Keratinocyte (primary cell): ENCODE measurements around the gene GRAMD4. TPM values are rescaled to one million over a fixed set of nuclear protein-coding genes. Genes with fewer than 3 reads are reported as not detected.
A peak's percentile ranks its signal among the peaks of the same experiment; 100 is the strongest.

Experiments used
- DNase-seq: peaks from one replicate; pipeline ENCODE4 v3.0.0-alpha.2; 2011; ENCODE audit warnings: low read depth, missing footprints, low spot score
- FAIRE-seq: peaks from 2 replicates; lab custom pipeline; 2011; peaks lifted over from hg19 to GRCh38; lab: Jason Lieb, UNC
- H2AFZ ChIP-seq: 2 replicates; pipeline ENCODE4 v1.6.0; 2012; ENCODE audit warnings: low read length, control low read depth, inconsistent platforms; ENCODE audit not compliant: control insufficient read depth
- H3K27ac ChIP-seq: 2 replicates; pipeline ENCODE4 v1.5.1; 2011; ENCODE audit warnings: low read length; ENCODE audit not compliant: control insufficient read depth, insufficient read depth
- H3K27me3 ChIP-seq: 3 replicates; pipeline ENCODE4 v1.6.0; 2011; ENCODE audit warnings: low read length; ENCODE audit not compliant: control insufficient read depth, insufficient read depth; ENCODE audit errors: extremely low read depth
- H3K36me3 ChIP-seq, 2 experiments: 2 replicates in 1 of 2; 3 replicates in 1 of 2; pipeline ENCODE4 v1.5.1; 2011; ENCODE audit warnings: low read length in 2 of 2, mild to moderate bottlenecking in 1 of 2; ENCODE audit not compliant: control insufficient read depth in 2 of 2, insufficient read depth in 2 of 2; ENCODE audit errors: extremely low read depth in 1 of 2
- H3K4me1 ChIP-seq: 3 replicates; pipeline ENCODE4 v1.5.1; 2011; ENCODE audit warnings: low read length; ENCODE audit not compliant: control insufficient read depth, insufficient read depth; ENCODE audit errors: extremely low read depth
- H3K4me2 ChIP-seq: 3 replicates; pipeline ENCODE4 v1.6.0; 2011; ENCODE audit warnings: low read depth, low read length; ENCODE audit not compliant: control insufficient read depth, insufficient read depth; ENCODE audit errors: extremely low read depth
- H3K4me3 ChIP-seq, 3 experiments: fragments of 200-600 bp in 1 of 3; sonication (generic) in 1 of 3; 2 replicates in 2 of 3; 3 replicates in 1 of 3; pipeline ENCODE4 v1.5.1; 2011 to 2016; ENCODE audit warnings: low read length in 3 of 3, mild to moderate bottlenecking in 3 of 3, control low read depth in 2 of 3, inconsistent platforms in 1 of 3, low read depth in 1 of 3, mixed read lengths in 1 of 3, mixed run types in 1 of 3, moderate library complexity in 1 of 3; ENCODE audit not compliant: control insufficient read depth in 2 of 3, insufficient read depth in 2 of 3; ENCODE audit errors: extremely low read depth in 1 of 3
- H3K79me2 ChIP-seq: 2 replicates; pipeline ENCODE4 v1.6.0; 2012; ENCODE audit warnings: low read length; ENCODE audit not compliant: control insufficient read depth, insufficient read depth
- H3K9ac ChIP-seq: 3 replicates; pipeline ENCODE4 v1.6.0; 2011; ENCODE audit warnings: low read length; ENCODE audit not compliant: control insufficient read depth, insufficient read depth; ENCODE audit errors: extremely low read depth
- H3K9me1 ChIP-seq: 3 replicates; pipeline ENCODE4 v1.6.0; 2011; ENCODE audit warnings: low read length; ENCODE audit not compliant: control insufficient read depth, insufficient read depth; ENCODE audit errors: extremely low read depth
- H3K9me3 ChIP-seq: 2 replicates; pipeline ENCODE4 v1.5.1; 2012; ENCODE audit warnings: low read depth, low read length; ENCODE audit not compliant: control insufficient read depth
- H4K20me1 ChIP-seq: 3 replicates; pipeline ENCODE4 v1.6.0; 2011; ENCODE audit warnings: low read length; ENCODE audit not compliant: control insufficient read depth, insufficient read depth; ENCODE audit errors: extremely low read depth
- CTCF ChIP-seq, 3 experiments: IDR thresholded peaks in 1 of 3; conservative IDR thresholded peaks in 1 of 3; optimal IDR thresholded peaks in 1 of 3; 2 replicates in 2 of 3; 3 replicates in 1 of 3; pipeline versions ENCODE3 to v1.5.1; 2011; ENCODE audit warnings: low read length in 3 of 3, mild to moderate bottlenecking in 3 of 3, moderate library complexity in 2 of 3, control low read depth in 1 of 3, inconsistent platforms in 1 of 3; ENCODE audit not compliant: insufficient read depth in 2 of 3; ENCODE audit errors: extremely low read depth in 1 of 3
- EZH2 ChIP-seq: IDR thresholded peaks from one replicate; pipeline ENCODE4 v1.6.1; 2012; ENCODE audit warnings: inconsistent platforms, mild to moderate bottlenecking, low read length, moderate library complexity
- dilution Hi-C: fragments of 300-500 bp; cut with MboI; formaldehyde crosslinking; loops from one replicate; pipeline ENCODE4 v1.7.0; 2020; ENCODE audit warnings: low sequenced_read_pairs; ENCODE audit not compliant: extremely low pct_ligation_motif_present
- polyA plus RNA-seq, 5 experiments: library from polyadenylated mRNA; depleted of rRNA in 3 of 5; stranded (reverse) in 3 of 5; stranded (forward) in 1 of 5; unstranded in 1 of 5; fragments of >200 nt; gene quantifications; 1 replicate in 1 of 5; 2 replicates in 3 of 5; 3 replicates in 1 of 5; pipeline versions ENCODE4 v1.2.1 to v1.2.3, GENCODE V29; 2011 to 2012; ENCODE audit warnings: missing spikeins in 2 of 5, low read depth in 1 of 5, low replicate concordance in 1 of 5

Gene GRAMD4
- polyA plus RNA-seq, 1 donor (not counting 4 experiments of a cell fraction or from before 2014, with no cell fraction given), result 17.3 TPM

GRCh38 chr22:46606886-46607285, 13.3 kb upstream of the GRAMD4 start:
- Histone ChIP-seq H3K9me1 (no peaks in the 10 kb centered on the region), H3K4me2 (no peak overlapping the region), H3K9ac (no peak overlapping the region), H3K9me3 (no peaks in the 10 kb centered on the region), H3K36me3 (no peaks in the 10 kb centered on the region), H3K27me3 (no peaks in the 10 kb centered on the region), H3K4me3 (no peak overlapping the region), H3K79me2 (no peaks in the 10 kb centered on the region), H3K4me1 (peaks cover 3% of the 10 kb centered on the region), H4K20me1 (no peaks in the 10 kb centered on the region), H3K27ac (no peak overlapping the region), H2AFZ (no peak overlapping the region)
- TF ChIP-seq CTCF (optimal IDR thresholded peaks at IDR 0.05 in 1 of 3, IDR thresholded peaks at IDR 0.05 in 1 of 3, conservative IDR thresholded peaks at IDR 0.05 in 1 of 3; ENCODE audit: extremely low read depth in 1 of 3, insufficient read depth in 2 of 3, low read length in 3 of 3), result no peak
- no peak for TF ChIP-seq EZH2
- dilution Hi-C loops, result no loop called here
- FAIRE-seq, result no peak
- DNase-seq, result no peak

GRCh38 chr22:46607483-46608114, 12.6 kb upstream of the GRAMD4 start:
- FAIRE-seq (no peak), DNase-seq (no peak)

More at GRCh38 chr22:46607483-46608114, 12.6 kb upstream of the GRAMD4 start:
- no peak for TF ChIP-seq EZH2
- TF ChIP-seq CTCF (optimal IDR thresholded peaks at IDR 0.05 in 1 of 3, IDR thresholded peaks at IDR 0.05 in 1 of 3, conservative IDR thresholded peaks at IDR 0.05 in 1 of 3; ENCODE audit: extremely low read depth in 1 of 3, insufficient read depth in 2 of 3, low read length in 3 of 3), result no peak
- no peaks in the 10 kb centered on the region for H3K36me3 ChIP-seq
- H4K20me1 ChIP-seq, result no peaks in the 10 kb centered on the region
- H3K9ac ChIP-seq, result no peak overlapping the region
- H3K4me3 ChIP-seq, result no peak overlapping the region
- no peak overlapping the region for H2AFZ ChIP-seq
- H3K9me3 ChIP-seq, result no peaks in the 10 kb centered on the region
- no peaks in the 10 kb centered on the region for H3K9me1 ChIP-seq
- no peaks in the 10 kb centered on the region for H3K27me3 ChIP-seq
- peaks cover 1% of the 10 kb centered on the region for H3K79me2 ChIP-seq
- H3K4me2 ChIP-seq, result peak overlapping the region; percentile 41
- peaks cover 3% of the 10 kb centered on the region for H3K4me1 ChIP-seq
- no peak overlapping the region for H3K27ac ChIP-seq
- dilution Hi-C loops, result no loop called here
